Endothelial cell of umbilical vein (primary cell): ENCODE data around the gene SIN3B. TPM values are rescaled to one million over a fixed set of nuclear protein-coding genes. Genes with fewer than 3 reads are reported as not detected.

Experiments
- BruUV-seq: library from RNA; stranded (reverse); fragments of 400-500 nt; replicated peaks from 2 replicates; lab custom pipeline; 2021; lab: Mats Ljungman, UMichigan
- CTCF ChIA-PET: fragments of 300-600, 350-600 bp; sonication (Branson Sonifier 250); formaldehyde crosslinking; loops from one replicate; lab custom pipeline; 2021; ENCODE audit warnings: antibody characterized with exemption, inconsistent platforms; lab: Charles Lee
- POLR2A ChIA-PET: fragments of 300-600, 350-600 bp; sonication (Branson Sonifier 250); formaldehyde crosslinking; loops from one replicate; lab custom pipeline; 2021; ENCODE audit warnings: antibody characterized with exemption, inconsistent platforms; lab: Charles Lee
- DNase-seq: peaks from one replicate; pipeline ENCODE4 v3.0.0-alpha.2; 2011; ENCODE audit warnings: low read depth, low spot score
- FAIRE-seq: peaks from 2 replicates; lab custom pipeline; 2011; peaks lifted over from hg19 to GRCh38; lab: Jason Lieb, UNC
- H2AFZ ChIP-seq: 2 replicates; pipeline ENCODE4 v1.6.0; 2012; ENCODE audit warnings: low read depth, low read length, control low read depth, inconsistent platforms
- H3K27ac ChIP-seq: 2 replicates; pipeline ENCODE4 v1.5.1; 2011; ENCODE audit warnings: low read depth, mild to moderate bottlenecking, control low read depth, low read length, moderate library complexity; ENCODE audit not compliant: insufficient read depth
- H3K27me3 ChIP-seq, 2 experiments: 2 replicates each; pipeline versions ENCODE4 v1.6.0 to v1.6.1; 2011; ENCODE audit warnings: low read length in 2 of 2, mixed read lengths in 1 of 2; ENCODE audit not compliant: control insufficient read depth in 2 of 2, insufficient read depth in 2 of 2
- H3K36me3 ChIP-seq, 2 experiments: 2 replicates in 1 of 2; 3 replicates in 1 of 2; pipeline ENCODE4 v1.5.1; 2011; ENCODE audit warnings: low read length in 2 of 2, mild to moderate bottlenecking in 1 of 2, moderate library complexity in 1 of 2; ENCODE audit not compliant: control insufficient read depth in 2 of 2, insufficient read depth in 2 of 2; ENCODE audit errors: extremely low read depth in 1 of 2
- H3K4me1 ChIP-seq: 3 replicates; pipeline ENCODE4 v1.5.1; 2011; ENCODE audit warnings: mild to moderate bottlenecking, low read length; ENCODE audit not compliant: control insufficient read depth, insufficient read depth; ENCODE audit errors: extremely low read depth
- H3K4me2 ChIP-seq: 2 replicates; pipeline ENCODE4 v1.6.1; 2011; ENCODE audit warnings: low read length, control low read depth, mixed read lengths; ENCODE audit not compliant: insufficient read depth
- H3K4me3 ChIP-seq, 3 experiments: fragments of 200-600 bp in 1 of 3; sonication (generic), shearing (Covaris generic) in 1 of 3; replicated peaks in 1 of 3; 2 replicates each; pipeline ENCODE4 v1.5.1; 2011 to 2016; ENCODE audit warnings: control low read depth in 3 of 3, low read length in 3 of 3, mild to moderate bottlenecking in 2 of 3, inconsistent platforms in 1 of 3, low read depth in 1 of 3, moderate library complexity in 1 of 3; ENCODE audit not compliant: insufficient read depth in 1 of 3
- H3K79me2 ChIP-seq: 2 replicates; pipeline ENCODE4 v1.6.0; 2012; ENCODE audit warnings: low read length, inconsistent platforms; ENCODE audit not compliant: control insufficient read depth, insufficient read depth
- H3K9ac ChIP-seq: replicated peaks from 2 replicates; pipeline ENCODE3; 2011; ENCODE audit warnings: low read length, control low read depth; ENCODE audit not compliant: insufficient read depth; ENCODE audit errors: extremely low read depth
- H3K9me1 ChIP-seq: replicated peaks from 3 replicates; pipeline ENCODE4 v1.6.0; 2011; ENCODE audit warnings: mild to moderate bottlenecking, low read length; ENCODE audit not compliant: control insufficient read depth, insufficient read depth; ENCODE audit errors: extremely low read depth
- H3K9me3 ChIP-seq: replicated peaks from 2 replicates; pipeline ENCODE4 v1.5.1; 2012; ENCODE audit warnings: low read length, inconsistent platforms; ENCODE audit not compliant: control insufficient read depth, insufficient read depth
- H4K20me1 ChIP-seq: replicated peaks from 2 replicates; pipeline ENCODE3; 2011; ENCODE audit warnings: mild to moderate bottlenecking, low read length; ENCODE audit not compliant: control insufficient read depth, insufficient read depth; ENCODE audit errors: extremely low read depth
- CTCF ChIP-seq, 2 donors: IDR thresholded peaks; 1 replicate in 1 of 2; 2 replicates in 1 of 2; pipeline ENCODE4 v1.5.1; 2011; ENCODE audit warnings: low read length in 2 of 2, mild to moderate bottlenecking in 2 of 2, moderate library complexity in 2 of 2, control low read depth in 1 of 2, inconsistent platforms in 1 of 2, low read depth in 1 of 2; ENCODE audit not compliant: insufficient read depth in 1 of 2; ENCODE audit errors: extremely low read depth in 1 of 2
- EZH2 ChIP-seq: IDR thresholded peaks from 2 replicates; pipeline ENCODE4 v1.6.1; 2012; ENCODE audit warnings: borderline replicate concordance, low read depth, mild to moderate bottlenecking, moderate library complexity, low read length, inconsistent platforms; ENCODE audit not compliant: severe bottlenecking
- FOS ChIP-seq: IDR thresholded peaks from 2 replicates; pipeline ENCODE4 v1.6.1; 2011; ENCODE audit warnings: mild to moderate bottlenecking, low read length, moderate library complexity, borderline replicate concordance; ENCODE audit not compliant: insufficient read depth
- GATA2 ChIP-seq: IDR thresholded peaks from 2 replicates; pipeline ENCODE4 v1.7.0; 2011; ENCODE audit warnings: low read depth, mild to moderate bottlenecking, moderate library complexity, mixed read lengths, low read length; ENCODE audit not compliant: insufficient read length, insufficient read depth
- MAX ChIP-seq: IDR thresholded peaks from 2 replicates; pipeline ENCODE4 v1.6.1; 2011; ENCODE audit not compliant: insufficient read depth, insufficient read length
- MYC ChIP-seq: IDR thresholded peaks from one replicate; pipeline ENCODE4 v1.6.1; 2011; ENCODE audit warnings: mild to moderate bottlenecking, low read depth, low read length
- POLR2A ChIP-seq: IDR thresholded peaks from 2 replicates; pipeline ENCODE4 v1.6.1; 2012; ENCODE audit warnings: low read depth, mild to moderate bottlenecking, control low read depth, low read length
- POLR2AphosphoS5 ChIP-seq: IDR thresholded peaks from 2 replicates; pipeline ENCODE4 v1.6.1; 2012; ENCODE audit warnings: low read depth, mild to moderate bottlenecking, control low read depth, low read length, moderate library complexity; ENCODE audit not compliant: insufficient read depth
- dilution Hi-C: fragments of 300-500 bp; cut with MboI; formaldehyde crosslinking; loops from one replicate; pipeline ENCODE4 v1.15.0; 2019; ENCODE audit warnings: low sequenced_read_pairs; ENCODE audit not compliant: extremely low pct_ligation_motif_present
- intact Hi-C: fragments of 100-400 bp; cut with micrococcal nuclease; formaldehyde crosslinking; loops from one replicate; pipeline ENCODE4 v1.10.0; 2022
- polyA plus RNA-seq, 4 experiments: library from polyadenylated mRNA; depleted of rRNA in 3 of 4; stranded (reverse) in 3 of 4; unstranded in 1 of 4; fragments of >200 nt; gene quantifications; 2 replicates each; pipeline versions ENCODE4 v1.2.1 to v1.2.3, GENCODE V29; 2011 to 2012; ENCODE audit warnings: missing spikeins in 1 of 4
- total RNA-seq: library from RNA; stranded (reverse); gene quantifications from 2 replicates; pipeline ENCODE4 v1.2.3, GENCODE V29; 2021

The SIN3B gene
- total and polyA plus RNA-seq, 2 donors (not counting 3 experiments of a cell fraction or from before 2014, with no cell fraction given): 46.2 to 75.0 TPM

- BruUV-seq: no TSS peak
- CTCF ChIA-PET: interaction anchor here (0.8 kb wide), 1 partner anchor 155 kb away, joined by 3 read pairs; no protein-coding TSS in a partner anchor
- H3K9me1 ChIP-seq: no peaks in the 10 kb centered on the region
- H3K9me3 ChIP-seq: no peaks in the 10 kb centered on the region
- H3K27me3 ChIP-seq: no peaks in the 10 kb centered on the region
- POLR2A ChIA-PET: no interaction called here
- H3K79me2 ChIP-seq: no peaks in the 10 kb centered on the region
- peak overlapping the region; percentile 56 for H3K9ac ChIP-seq
- no peaks in the 10 kb centered on the region for H3K4me1 ChIP-seq
- peak overlapping the region; percentile 78 for H3K4me2 ChIP-seq
- H3K4me3 ChIP-seq: peak overlapping the region; percentile 50 to 60 (median 57)
- intact Hi-C loops: loop anchor here (1.0 to 2.0 kb wide), 4 partner anchors 10 to 369 kb away; partner anchors contain the start of genes BABAM1 and F2RL3
- peak overlapping the region; percentile 88 for H2AFZ ChIP-seq
- no peaks in the 10 kb centered on the region for H3K36me3 ChIP-seq
- dilution Hi-C loops: no loop called here
- FAIRE-seq (no peak), DNase-seq (no peak)
- H4K20me1 ChIP-seq: no peaks in the 10 kb centered on the region
- H3K27ac ChIP-seq: peak overlapping the region; percentile 39
- TF ChIP-seq CTCF (IDR thresholded peaks at IDR 0.05; ENCODE audit: extremely low read depth in 1 of 2, insufficient read depth in 1 of 2, low read depth in 1 of 2, low read length in 2 of 2) (no peak), GATA2 (no peak), POLR2A (no peak), POLR2AphosphoS5 (no peak), MYC (no peak), MAX (no peak), FOS (no peak), EZH2 (no peak)
These were observed 68.6 kb downstream of the SIN3B start for GRCh38 chr19:16897856-16898161.
